ENCODE data around the gene HID1.

The HID1 gene

GRCh38 chr17:74922694-74923537 is 49.6 kb downstream of the HID1 start, which contains the start of gene USH1G:
USH1G (minus strand) TSS chr17:74923255; CDS start chr17:74923073, 182 bp downstream.
- Histone ChIP-seq H3K4me3 (ENCODE audit: insufficient read length, low read depth) (peak within 1 kb of the TSS; percentile 49), H3K9me3 (ENCODE audit: insufficient read depth, low read length) (no peaks in the 10 kb centered on the region), H3K36me3 (ENCODE audit: insufficient read depth, insufficient read length, low read length) (no peaks in the 10 kb centered on the region), H3K9ac (ENCODE audit: insufficient read length, low read depth) (peak within 1 kb of the TSS; percentile 77), H3K27me3 (ENCODE audit: insufficient read depth, insufficient read length) (peaks cover 68% of the 10 kb centered on the region), H3K4me1 (ENCODE audit: insufficient read depth, insufficient read length) (peaks cover 25% of the 10 kb centered on the region)
- no peak for DNase-seq (ENCODE audit: low read depth, low spot score)
- TF ChIP-seq ZNF274 (IDR thresholded peaks at IDR 0.05; ENCODE audit: low read depth, low read length) (no peak), YY1 (IDR thresholded peaks at IDR 0.05; ENCODE audit: insufficient read depth, insufficient read length) (no peak), SUZ12 (IDR thresholded peaks at IDR 0.05; ENCODE audit: extremely low read depth, insufficient read depth, insufficient read length) (no peak)

GRCh38 chr17:74922172-74922571 is 50.4 kb downstream of the HID1 start:
- H3K27me3 ChIP-seq (ENCODE audit: insufficient read depth, insufficient read length): peaks cover 61% of the 10 kb centered on the region
- peaks cover 26% of the 10 kb centered on the region for H3K4me1 ChIP-seq (ENCODE audit: insufficient read depth, insufficient read length)
- TF ChIP-seq ZNF274 (IDR thresholded peaks at IDR 0.05; ENCODE audit: low read depth, low read length) (no peak), SUZ12 (IDR thresholded peaks at IDR 0.05; ENCODE audit: extremely low read depth, insufficient read depth, insufficient read length) (no peak)
- no peak for DNase-seq (ENCODE audit: low read depth, low spot score)
- no peaks in the 10 kb centered on the region for H3K36me3 ChIP-seq (ENCODE audit: insufficient read depth, insufficient read length, low read length)
- no peaks in the 10 kb centered on the region for H3K9me3 ChIP-seq (ENCODE audit: insufficient read depth, low read length)
- peak overlapping the region; percentile 49 for H3K4me3 ChIP-seq (ENCODE audit: insufficient read length, low read depth)
- H3K9ac ChIP-seq (ENCODE audit: insufficient read length, low read depth): peak overlapping the region; percentile 18

- Histone ChIP-seq H3K9me3 (ENCODE audit: insufficient read depth, low read length) (no peaks in the 10 kb centered on the region), H3K4me3 (ENCODE audit: insufficient read length, low read depth) (no peak overlapping the region), H3K4me1 (ENCODE audit: insufficient read depth, insufficient read length) (peaks cover 26% of the 10 kb centered on the region), H3K9ac (ENCODE audit: insufficient read length, low read depth) (no peak overlapping the region), H3K27me3 (ENCODE audit: insufficient read depth, insufficient read length) (peaks cover 57% of the 10 kb centered on the region), H3K36me3 (ENCODE audit: insufficient read depth, insufficient read length, low read length) (no peaks in the 10 kb centered on the region)
- no peak for DNase-seq (ENCODE audit: low read depth, low spot score)
- TF ChIP-seq YY1 (IDR thresholded peaks at IDR 0.05; ENCODE audit: insufficient read depth, insufficient read length): no peak
- TF ChIP-seq SUZ12 (IDR thresholded peaks at IDR 0.05; ENCODE audit: extremely low read depth, insufficient read depth, insufficient read length): no peak
Measured at GRCh38 chr17:74921769-74922168, 50.8 kb downstream of the HID1 start.

GRCh38 chr17:74921026-74921681 is 51.4 kb downstream of the HID1 start:
- no peak for DNase-seq (ENCODE audit: low read depth, low spot score)
- Histone ChIP-seq H3K4me3 (ENCODE audit: insufficient read length, low read depth) (no peak overlapping the region), H3K9me3 (ENCODE audit: insufficient read depth, low read length) (no peaks in the 10 kb centered on the region), H3K36me3 (ENCODE audit: insufficient read depth, insufficient read length, low read length) (no peaks in the 10 kb centered on the region), H3K9ac (ENCODE audit: insufficient read length, low read depth) (peak overlapping the region; percentile 17), H3K27me3 (ENCODE audit: insufficient read depth, insufficient read length) (peaks cover 53% of the 10 kb centered on the region), H3K4me1 (ENCODE audit: insufficient read depth, insufficient read length) (peaks cover 26% of the 10 kb centered on the region)
- no peak for TF ChIP-seq SUZ12 (IDR thresholded peaks at IDR 0.05; ENCODE audit: extremely low read depth, insufficient read depth, insufficient read length)
- no peak for TF ChIP-seq YY1 (IDR thresholded peaks at IDR 0.05; ENCODE audit: insufficient read depth, insufficient read length)
- TF ChIP-seq ZNF274 (IDR thresholded peaks at IDR 0.05; ENCODE audit: low read depth, low read length): no peak

GRCh38 chr17:74920642-74921025 is 51.9 kb downstream of the HID1 start:
- H3K4me1 ChIP-seq (ENCODE audit: insufficient read depth, insufficient read length): peaks cover 26% of the 10 kb centered on the region
- no peak for DNase-seq (ENCODE audit: low read depth, low spot score)
- no peak for TF ChIP-seq ZNF274 (IDR thresholded peaks at IDR 0.05; ENCODE audit: low read depth, low read length)
- TF ChIP-seq YY1 (IDR thresholded peaks at IDR 0.05; ENCODE audit: insufficient read depth, insufficient read length): no peak
- TF ChIP-seq SUZ12 (IDR thresholded peaks at IDR 0.05; ENCODE audit: extremely low read depth, insufficient read depth, insufficient read length): no peak
- no peaks in the 10 kb centered on the region for H3K9me3 ChIP-seq (ENCODE audit: insufficient read depth, low read length)
- no peak overlapping the region for H3K4me3 ChIP-seq (ENCODE audit: insufficient read length, low read depth)
- peaks cover 48% of the 10 kb centered on the region for H3K27me3 ChIP-seq (ENCODE audit: insufficient read depth, insufficient read length)
- no peaks in the 10 kb centered on the region for H3K36me3 ChIP-seq (ENCODE audit: insufficient read depth, insufficient read length, low read length)
- H3K9ac ChIP-seq (ENCODE audit: insufficient read length, low read depth): no peak overlapping the region

- no peak for TF ChIP-seq ZNF274 (IDR thresholded peaks at IDR 0.05; ENCODE audit: low read depth, low read length)
- TF ChIP-seq SUZ12 (IDR thresholded peaks at IDR 0.05; ENCODE audit: extremely low read depth, insufficient read depth, insufficient read length): no peak
- TF ChIP-seq YY1 (IDR thresholded peaks at IDR 0.05; ENCODE audit: insufficient read depth, insufficient read length): no peak
- Histone ChIP-seq H3K9me3 (ENCODE audit: insufficient read depth, low read length) (no peaks in the 10 kb centered on the region), H3K27me3 (ENCODE audit: insufficient read depth, insufficient read length) (peaks cover 44% of the 10 kb centered on the region), H3K9ac (ENCODE audit: insufficient read length, low read depth) (no peak overlapping the region), H3K4me1 (ENCODE audit: insufficient read depth, insufficient read length) (peaks cover 26% of the 10 kb centered on the region), H3K36me3 (ENCODE audit: insufficient read depth, insufficient read length, low read length) (no peaks in the 10 kb centered on the region), H3K4me3 (ENCODE audit: insufficient read length, low read depth) (no peak overlapping the region)
- no peak for DNase-seq (ENCODE audit: low read depth, low spot score)
Measured at GRCh38 chr17:74920306-74920620, 52.3 kb downstream of the HID1 start.
